Measurements from ENCODE around the gene STAT3. TPM values are rescaled to one million over a fixed set of nuclear protein-coding genes. Genes with fewer than 3 reads are reported as not detected.

STAT3 gene
- total and polyA plus RNA-seq, 9 of the 15 experiments (the other 6 are each of a cell fraction or from before 2014, with no cell fraction given) = 90.0 to 179 (median 114) TPM

DNA sequence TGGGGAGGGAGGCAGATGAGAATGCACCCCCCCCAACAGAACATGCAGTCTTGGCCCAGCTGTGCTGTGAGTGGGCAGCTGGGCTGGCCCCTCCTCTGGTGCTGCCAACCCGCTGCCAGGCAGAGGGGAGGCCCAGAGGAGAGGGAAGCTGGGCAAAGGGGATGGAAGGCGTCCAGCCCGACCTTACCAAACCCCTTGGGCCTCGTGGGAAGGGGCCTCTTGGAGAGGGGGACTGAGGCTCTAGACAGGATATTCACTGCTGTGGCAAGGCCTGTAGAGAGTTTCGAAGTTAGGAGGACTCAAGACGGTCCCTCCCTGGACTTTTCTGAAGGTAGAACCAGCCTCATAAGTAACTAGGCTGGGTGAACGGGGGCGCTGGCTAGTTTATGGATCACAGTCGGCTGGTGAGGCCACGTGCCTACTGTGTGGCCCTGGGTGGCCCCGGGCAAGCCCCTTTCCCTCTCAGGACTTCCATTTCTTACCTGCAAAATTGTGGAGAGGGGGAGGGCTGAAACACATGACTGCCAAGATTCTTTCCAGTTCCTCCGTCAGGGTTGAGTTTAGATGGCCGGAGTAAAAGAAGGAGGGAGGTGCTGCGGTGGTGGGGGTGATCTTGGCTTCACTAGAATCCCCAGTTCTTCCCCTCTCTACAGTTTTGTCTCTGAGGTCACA is 100.8 kb downstream of the STAT3 start (continued):
- TF ChIP-seq ZNF696 (CRISPR knock-in tag; conservative IDR thresholded peaks at IDR 0.05) = no peak
- TF ChIP-seq KAT8 (IDR thresholded peaks at IDR 0.05; ENCODE audit: low read depth) = no peak
- TF ChIP-seq, protein P1, sequence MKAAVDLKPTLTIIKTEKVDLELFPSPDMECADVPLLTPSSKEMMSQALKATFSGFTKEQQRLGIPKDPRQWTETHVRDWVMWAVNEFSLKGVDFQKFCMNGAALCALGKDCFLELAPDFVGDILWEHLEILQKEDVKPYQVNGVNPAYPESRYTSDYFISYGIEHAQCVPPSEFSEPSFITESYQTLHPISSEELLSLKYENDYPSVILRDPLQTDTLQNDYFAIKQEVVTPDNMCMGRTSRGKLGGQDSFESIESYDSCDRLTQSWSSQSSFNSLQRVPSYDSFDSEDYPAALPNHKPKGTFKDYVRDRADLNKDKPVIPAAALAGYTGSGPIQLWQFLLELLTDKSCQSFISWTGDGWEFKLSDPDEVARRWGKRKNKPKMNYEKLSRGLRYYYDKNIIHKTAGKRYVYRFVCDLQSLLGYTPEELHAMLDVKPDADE (conservative IDR thresholded peaks at IDR 0.05; ENCODE audit: control insufficient read depth, low read depth, low read length) = no peak
- no peak for TF ChIP-seq SRSF1 (IDR thresholded peaks at IDR 0.05; ENCODE audit: low read depth, low read length)
- TF ChIP-seq, protein P2, sequence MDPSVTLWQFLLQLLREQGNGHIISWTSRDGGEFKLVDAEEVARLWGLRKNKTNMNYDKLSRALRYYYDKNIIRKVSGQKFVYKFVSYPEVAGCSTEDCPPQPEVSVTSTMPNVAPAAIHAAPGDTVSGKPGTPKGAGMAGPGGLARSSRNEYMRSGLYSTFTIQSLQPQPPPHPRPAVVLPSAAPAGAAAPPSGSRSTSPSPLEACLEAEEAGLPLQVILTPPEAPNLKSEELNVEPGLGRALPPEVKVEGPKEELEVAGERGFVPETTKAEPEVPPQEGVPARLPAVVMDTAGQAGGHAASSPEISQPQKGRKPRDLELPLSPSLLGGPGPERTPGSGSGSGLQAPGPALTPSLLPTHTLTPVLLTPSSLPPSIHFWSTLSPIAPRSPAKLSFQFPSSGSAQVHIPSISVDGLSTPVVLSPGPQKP (CRISPR knock-in tag; IDR thresholded peaks at IDR 0.05) = no peak
- TF ChIP-seq, protein P3, sequence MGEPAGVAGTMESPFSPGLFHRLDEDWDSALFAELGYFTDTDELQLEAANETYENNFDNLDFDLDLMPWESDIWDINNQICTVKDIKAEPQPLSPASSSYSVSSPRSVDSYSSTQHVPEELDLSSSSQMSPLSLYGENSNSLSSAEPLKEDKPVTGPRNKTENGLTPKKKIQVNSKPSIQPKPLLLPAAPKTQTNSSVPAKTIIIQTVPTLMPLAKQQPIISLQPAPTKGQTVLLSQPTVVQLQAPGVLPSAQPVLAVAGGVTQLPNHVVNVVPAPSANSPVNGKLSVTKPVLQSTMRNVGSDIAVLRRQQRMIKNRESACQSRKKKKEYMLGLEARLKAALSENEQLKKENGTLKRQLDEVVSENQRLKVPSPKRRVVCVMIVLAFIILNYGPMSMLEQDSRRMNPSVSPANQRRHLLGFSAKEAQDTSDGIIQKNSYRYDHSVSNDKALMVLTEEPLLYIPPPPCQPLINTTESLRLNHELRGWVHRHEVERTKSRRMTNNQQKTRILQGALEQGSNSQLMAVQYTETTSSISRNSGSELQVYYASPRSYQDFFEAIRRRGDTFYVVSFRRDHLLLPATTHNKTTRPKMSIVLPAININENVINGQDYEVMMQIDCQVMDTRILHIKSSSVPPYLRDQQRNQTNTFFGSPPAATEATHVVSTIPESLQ (CRISPR knock-in tag; IDR thresholded peaks at IDR 0.05) = no peak
- TF ChIP-seq ZZZ3 (IDR thresholded peaks at IDR 0.05) = no peak
- no peak for TF ChIP-seq TFAM (CRISPR knock-in tag; conservative IDR thresholded peaks at IDR 0.05)
- TF ChIP-seq, protein P4, sequence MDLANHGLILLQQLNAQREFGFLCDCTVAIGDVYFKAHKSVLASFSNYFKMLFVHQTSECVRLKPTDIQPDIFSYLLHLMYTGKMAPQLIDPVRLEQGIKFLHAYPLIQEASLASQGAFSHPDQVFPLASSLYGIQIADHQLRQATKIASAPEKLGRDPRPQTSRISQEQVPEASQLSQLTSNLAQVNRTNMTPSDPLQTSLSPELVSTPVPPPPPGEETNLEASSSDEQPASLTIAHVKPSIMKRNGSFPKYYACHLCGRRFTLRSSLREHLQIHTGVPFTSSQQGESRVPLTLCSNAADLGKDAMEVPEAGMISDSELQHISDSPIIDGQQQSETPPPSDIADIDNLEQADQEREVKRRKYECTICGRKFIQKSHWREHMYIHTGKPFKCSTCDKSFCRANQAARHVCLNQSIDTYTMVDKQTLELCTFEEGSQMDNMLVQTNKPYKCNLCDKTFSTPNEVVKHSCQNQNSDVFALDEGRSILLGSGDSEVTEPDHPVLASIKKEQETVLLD (IDR thresholded peaks at IDR 0.05) = no peak
- peak; percentile 78 for TF ChIP-seq NFRKB (IDR thresholded peaks at IDR 0.05; ENCODE audit: low read depth)
- TF ChIP-seq, protein P5, sequence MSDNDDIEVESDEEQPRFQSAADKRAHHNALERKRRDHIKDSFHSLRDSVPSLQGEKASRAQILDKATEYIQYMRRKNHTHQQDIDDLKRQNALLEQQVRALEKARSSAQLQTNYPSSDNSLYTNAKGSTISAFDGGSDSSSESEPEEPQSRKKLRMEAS (CRISPR knock-in tag; IDR thresholded peaks at IDR 0.05) = no peak; the same call in 1 of the 2 replicates
- no peak for TF ChIP-seq PHF8 (IDR thresholded peaks at IDR 0.05; ENCODE audit: borderline replicate concordance, low read length)
- TF ChIP-seq POLR3G (IDR thresholded peaks at IDR 0.05; ENCODE audit: extremely low read depth, insufficient read length, insufficient replicate concordance) = no peak
- no peak for TF ChIP-seq SMAD4 (CRISPR knock-in tag; conservative IDR thresholded peaks at IDR 0.05)
- TF ChIP-seq YY1 (IDR thresholded peaks at IDR 0.05; ENCODE audit: borderline replicate concordance in 1 of 3, control insufficient read depth in 1 of 3, extremely low read depth in 1 of 3, insufficient read depth in 3 of 3, insufficient read length in 1 of 3, insufficient replicate concordance in 2 of 3, low read depth in 1 of 3, low read length in 2 of 3) = no peak
- no peak for TF ChIP-seq ZNF699 (CRISPR knock-in tag; IDR thresholded peaks at IDR 0.05; ENCODE audit: insufficient replicate concordance)
- no peak for TF ChIP-seq ZNF431 (CRISPR knock-in tag; IDR thresholded peaks at IDR 0.05)
- TF ChIP-seq ELF2 (CRISPR knock-in tag; IDR thresholded peaks at IDR 0.05) = no peak
